HG03039 (cell line): ENCODE results near the gene TBPL1.
"Not testable (repeated sequence)": the region's sequence is repeated elsewhere in the genome, so short reads cannot be mapped to it uniquely, and the experiment has no call there.

Experiments used
- ATAC-seq: cut with Tn5 transposase; IDR thresholded peaks from one replicate; pipeline ENCODE4 v1.9.1; 2021; ENCODE audit warnings: mild to moderate bottlenecking, moderate library complexity; ENCODE audit not compliant: unreplicated experiment

Gene TBPL1

DNA sequence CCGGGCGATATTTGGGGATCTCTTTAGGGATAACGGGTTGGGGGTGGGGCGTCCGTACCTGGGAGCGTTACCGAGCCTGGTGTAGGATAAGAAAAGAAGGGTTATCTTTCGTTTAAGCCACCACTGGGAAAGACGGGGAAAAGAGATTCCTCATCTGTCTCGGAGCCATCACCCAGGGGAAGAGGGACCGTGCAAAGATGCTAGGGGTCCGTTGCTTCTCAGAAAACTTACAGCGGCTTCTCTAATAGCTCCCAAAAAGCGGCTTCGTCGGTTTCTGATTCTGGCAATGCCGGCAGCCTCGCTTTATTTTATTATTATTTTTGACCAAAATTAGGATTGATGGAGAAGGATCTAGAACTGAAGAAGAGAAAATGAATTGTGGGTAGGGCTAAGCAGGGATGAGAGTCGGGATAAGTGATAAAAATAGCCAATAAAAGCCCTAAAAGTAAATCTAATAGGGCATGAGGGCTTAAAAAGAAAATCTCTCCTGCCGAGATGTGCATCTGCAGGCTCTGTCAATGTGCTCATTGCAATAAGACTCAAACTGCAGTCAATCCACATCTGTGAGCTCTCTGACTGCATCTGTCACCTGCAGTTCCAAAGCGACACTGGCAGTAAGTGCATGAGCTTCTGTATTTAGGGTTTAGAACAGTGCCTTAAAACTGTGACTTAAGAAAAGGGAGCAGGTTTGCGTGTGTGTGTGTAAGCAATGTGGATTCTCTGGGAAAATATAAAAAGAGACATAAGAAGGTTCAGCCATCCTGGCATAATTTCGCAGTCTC, 801 bp downstream of the TBPL1 start:
- no peak for ATAC-seq

DNA sequence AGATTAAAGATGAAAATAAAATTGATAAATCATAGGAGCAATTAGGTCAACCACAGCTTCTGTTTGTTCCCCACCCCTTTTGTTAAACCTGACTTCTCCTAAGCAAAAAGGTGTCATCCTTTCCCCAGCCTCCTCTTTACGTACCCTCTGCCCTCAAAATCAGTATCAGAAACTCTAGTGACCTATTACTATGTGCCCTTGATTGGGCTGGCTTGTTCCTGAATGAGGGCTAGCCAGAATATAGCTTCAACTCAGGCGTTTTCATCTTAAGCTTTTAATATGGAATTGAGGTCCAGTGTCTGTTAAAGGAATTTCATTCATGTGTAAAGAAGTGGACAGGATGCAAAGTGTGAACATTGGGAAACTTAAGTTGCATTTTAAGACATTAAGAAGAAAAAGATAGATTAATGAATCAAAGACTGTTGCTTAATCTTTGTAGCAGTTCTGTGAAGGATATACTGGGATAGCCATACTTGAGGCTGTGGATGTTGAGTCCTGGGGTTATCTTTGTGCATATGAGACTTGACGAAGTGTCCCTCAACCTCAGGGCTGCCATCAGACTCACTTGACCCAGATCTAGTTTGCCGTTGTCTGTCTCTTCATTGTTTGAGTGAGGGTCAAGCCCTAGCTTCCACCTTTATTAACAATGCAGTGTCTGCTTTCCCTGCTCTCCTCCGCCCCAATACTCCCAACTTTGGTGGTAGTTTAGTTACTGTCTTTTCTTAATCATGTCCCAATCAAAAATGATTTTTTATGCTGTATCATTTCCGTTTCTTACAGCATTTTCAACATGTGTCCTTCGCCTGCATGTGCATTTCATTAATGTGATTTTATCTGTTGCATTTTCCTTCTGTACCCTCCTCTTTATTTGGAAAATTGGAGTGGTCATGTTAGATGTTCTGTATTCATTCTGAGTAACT, 1.9 kb downstream of the TBPL1 start:
- no peak for ATAC-seq

DNA sequence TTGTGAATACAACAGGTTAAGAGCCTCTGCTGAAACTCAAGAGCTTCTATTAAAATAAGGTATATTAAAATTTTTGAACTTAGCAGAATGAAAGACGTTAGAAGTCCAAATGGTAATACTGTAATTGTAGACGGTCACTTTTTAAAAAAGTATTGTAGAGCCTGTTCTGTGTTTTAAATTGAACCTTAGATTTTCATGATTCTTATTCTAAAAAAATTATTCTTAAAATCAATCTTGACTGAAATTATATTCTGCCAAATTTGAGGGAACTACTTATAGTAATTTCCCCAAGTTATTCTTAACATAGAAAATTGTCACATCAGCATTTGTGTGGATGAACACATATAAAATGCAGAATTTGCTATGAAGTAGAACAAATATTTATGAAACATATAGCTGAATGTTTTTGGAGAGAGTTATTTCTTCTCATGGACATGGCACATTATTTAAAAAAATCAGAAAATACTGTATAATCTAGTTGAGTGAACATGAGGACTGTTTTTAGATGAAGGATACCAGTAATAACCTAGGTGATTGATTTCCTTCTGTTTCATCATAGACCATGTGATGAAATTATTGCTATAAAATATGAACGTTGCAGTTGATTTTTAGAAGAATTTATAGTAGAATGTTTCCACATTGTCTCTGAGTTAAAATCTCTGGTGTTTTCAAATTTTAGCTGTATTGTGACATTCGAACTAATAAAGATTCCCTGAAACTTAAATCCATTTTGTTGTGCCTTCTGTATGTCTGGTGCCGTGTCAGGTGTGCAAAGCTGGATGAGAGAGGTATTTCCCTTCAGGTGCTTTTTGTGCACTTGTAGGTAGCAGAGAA, 2.8 kb downstream of the TBPL1 start:
- no peak for ATAC-seq

- no peak for ATAC-seq
Measured at GRCh38 chr6:133956416-133957049, 3.5 kb downstream of the TBPL1 start.

DNA sequence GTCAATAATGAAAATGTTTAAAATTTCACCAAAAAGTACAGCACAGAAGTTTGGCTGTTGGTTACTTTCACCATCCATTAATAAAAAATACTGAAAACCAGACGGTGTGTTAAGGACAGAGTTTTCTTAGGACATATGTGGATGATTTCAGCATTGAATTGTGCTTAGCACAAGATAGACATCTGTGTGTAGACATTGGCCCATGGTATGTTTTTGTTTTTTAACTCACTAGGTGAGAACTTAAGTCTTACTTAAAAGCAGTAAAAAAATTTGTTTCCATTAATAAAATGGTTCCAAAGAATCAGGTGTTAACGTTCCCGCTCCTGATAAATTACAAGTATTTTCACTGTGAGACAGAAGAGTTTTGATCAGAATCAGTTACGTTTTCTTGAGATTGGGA, 4.2 kb downstream of the TBPL1 start:
- no peak for ATAC-seq

- no peak for ATAC-seq
Measured at GRCh38 chr6:133957780-133958242, 4.8 kb downstream of the TBPL1 start.

GRCh38 chr6:133958791-133959190, 5.8 kb downstream of the TBPL1 start:
- ATAC-seq, result no peak

GRCh38 chr6:133959667-133960368, 6.8 kb downstream of the TBPL1 start:
- no peak for ATAC-seq

- no peak for ATAC-seq
Measured at GRCh38 chr6:133961831-133962230, 8.8 kb downstream of the TBPL1 start.

DNA sequence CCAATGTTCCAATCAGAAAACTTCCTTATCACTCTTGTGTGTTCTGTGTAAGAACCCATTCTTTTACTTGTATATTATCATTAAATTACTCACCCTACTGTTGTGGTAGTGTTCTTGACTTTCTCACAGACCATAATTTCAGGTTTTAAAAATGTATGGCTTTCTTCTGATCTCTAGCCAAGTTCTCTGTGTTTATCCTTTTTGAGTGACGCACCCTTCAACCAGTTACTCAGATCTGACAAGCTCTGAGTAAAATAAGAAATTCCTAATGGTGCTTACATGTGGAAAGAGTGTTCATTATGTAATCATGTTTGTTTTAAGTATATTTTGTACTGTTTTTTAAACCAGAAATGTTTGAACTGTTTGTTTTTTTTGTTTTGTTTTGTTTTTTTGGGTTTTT, 11.0 kb downstream of the TBPL1 start:
- no peak for ATAC-seq

GRCh38 chr6:133964702-133965101, 11.7 kb downstream of the TBPL1 start:
- ATAC-seq, result no peak

GRCh38 chr6:133965817-133966360, 12.9 kb downstream of the TBPL1 start:
- ATAC-seq, result no peak

- ATAC-seq, result peak; percentile 79
Measured at GRCh38 chr6:133966654-133967329, 13.8 kb downstream of the TBPL1 start.

DNA sequence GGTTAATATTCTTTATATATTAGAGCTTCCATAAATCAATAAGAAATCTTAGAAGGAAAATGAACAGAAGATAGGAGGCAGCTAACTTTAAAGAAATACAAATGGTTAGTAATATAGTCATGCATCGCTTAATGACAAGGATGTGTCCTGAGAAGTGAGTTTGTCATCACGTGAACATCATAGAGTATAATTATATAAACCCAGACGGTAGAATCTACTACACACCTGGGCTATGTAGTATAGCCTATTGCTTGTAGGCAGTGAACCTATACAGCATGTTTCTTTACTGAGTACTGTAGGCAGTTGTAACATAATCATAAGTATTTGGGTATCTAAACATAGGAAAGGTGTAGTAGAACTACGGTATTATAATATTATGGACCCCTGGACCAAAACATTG, 14.3 kb downstream of the TBPL1 start:
- no peak for ATAC-seq

- ATAC-seq, result not testable (repeated sequence)
Measured at GRCh38 chr6:133967835-133968234, 14.8 kb downstream of the TBPL1 start.

DNA sequence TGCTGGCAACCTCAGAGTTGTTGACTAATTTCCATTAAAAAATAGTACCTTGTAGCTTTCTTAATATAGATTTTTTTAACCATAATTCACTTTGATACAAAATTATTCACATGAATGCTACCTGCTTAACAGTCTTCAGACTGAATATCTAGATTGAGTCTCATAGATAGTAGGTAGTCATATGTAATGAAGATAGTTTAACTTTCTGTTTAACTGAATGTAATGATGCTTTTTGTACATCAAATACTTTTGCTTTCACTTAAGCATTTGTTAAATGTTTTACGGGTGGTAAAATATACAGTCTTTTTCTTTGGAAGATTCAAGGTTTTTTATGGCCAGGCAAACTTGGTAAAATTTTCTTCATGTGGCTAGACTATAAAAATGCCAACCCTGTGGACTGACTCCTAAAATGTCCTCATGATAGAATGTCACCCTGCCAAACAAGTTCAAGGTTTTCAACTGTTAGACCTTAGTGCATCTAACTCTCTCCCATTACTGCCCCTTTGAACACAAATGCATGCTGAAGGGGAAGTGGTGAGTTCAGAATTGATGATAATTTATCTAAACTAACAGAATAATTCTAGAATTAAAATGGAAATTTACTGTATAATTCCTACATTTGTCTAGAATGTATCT, 16.4 kb downstream of the TBPL1 start:
- no peak for ATAC-seq

GRCh38 chr6:133969921-133970295, 16.9 kb downstream of the TBPL1 start:
- no peak for ATAC-seq

DNA sequence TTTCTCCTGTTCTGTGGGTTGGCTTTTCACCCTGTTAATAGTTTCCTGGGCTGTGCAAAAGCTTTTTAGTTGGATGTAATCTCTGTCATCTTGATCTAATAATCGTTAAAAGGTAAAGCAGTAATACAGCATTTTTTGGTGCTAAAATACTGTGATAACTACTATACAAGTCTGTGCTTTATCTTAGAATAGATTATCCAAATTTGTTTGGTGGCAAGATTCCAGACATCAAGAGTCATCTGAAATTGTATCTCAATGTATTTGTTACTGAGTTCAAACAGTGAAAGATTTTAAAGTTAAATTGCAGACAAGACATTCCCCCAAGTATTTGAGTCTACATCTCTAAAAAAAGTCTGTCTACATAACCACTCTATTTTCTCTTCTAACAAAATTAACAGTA, 18.8 kb downstream of the TBPL1 start:
- ATAC-seq, result no peak

DNA sequence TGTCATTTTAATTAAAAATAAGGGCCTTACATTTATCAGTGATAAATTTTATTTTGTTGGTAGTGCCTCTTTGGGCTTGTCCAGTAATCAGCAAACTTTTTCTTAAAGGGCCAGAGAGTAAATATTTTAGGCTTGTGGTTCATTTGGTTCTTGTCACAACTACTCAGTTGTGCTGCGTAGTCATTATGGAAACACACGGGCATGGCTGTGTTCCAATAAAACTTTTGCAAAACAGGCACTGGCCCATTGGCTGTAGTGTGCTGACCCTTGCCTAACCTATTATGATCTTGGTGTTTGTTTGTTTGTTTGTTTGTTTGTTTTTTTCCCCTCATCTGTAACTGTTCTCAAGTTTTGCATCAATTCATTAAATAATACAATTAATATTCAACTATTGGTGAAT, 19.4 kb downstream of the TBPL1 start:
- no peak for ATAC-seq
